OCI-LY1 (cell line): Measurements from ENCODE around the gene LYPD8.

ENCODE experiments used
- H2AFZ ChIP-seq: fragments of 200-600 bp; sonication (generic), shearing (Covaris generic); 2 replicates; pipeline ENCODE4 v1.6.0; 2014; ENCODE audit warnings: antibody characterized with exemption, mild to moderate bottlenecking, low read length
- H3F3A ChIP-seq: fragments of 200-600 bp; sonication (generic), shearing (Covaris generic); 2 replicates; pipeline ENCODE4 v1.6.0; 2014; ENCODE audit warnings: mild to moderate bottlenecking, antibody characterized with exemption, low read length, moderate library complexity; ENCODE audit not compliant: insufficient read depth
- H3K27ac ChIP-seq: fragments of 200-600 bp; sonication (generic); 2 replicates; pipeline ENCODE4 v1.5.1; 2014; ENCODE audit warnings: low read length, mixed run types, mild to moderate bottlenecking, low read depth; ENCODE audit not compliant: poor library complexity, severe bottlenecking
- H3K27me3 ChIP-seq: fragments of 200-600 bp; sonication (generic); 2 replicates; pipeline ENCODE4 v1.6.0; 2014; ENCODE audit warnings: antibody characterized with exemption, mild to moderate bottlenecking, low read length, moderate library complexity; ENCODE audit not compliant: insufficient read depth
- H3K36me3 ChIP-seq: fragments of 200-600 bp; sonication (generic); 2 replicates; pipeline ENCODE4 v1.6.1; 2014; ENCODE audit warnings: mild to moderate bottlenecking, antibody characterized with exemption, low read length, moderate library complexity, mixed read lengths; ENCODE audit not compliant: insufficient read depth
- H3K4me1 ChIP-seq: fragments of 200-600 bp; sonication (generic); 2 replicates; pipeline ENCODE4 v1.5.1; 2014; ENCODE audit warnings: mild to moderate bottlenecking, low read length, moderate library complexity; ENCODE audit not compliant: insufficient read depth, severe bottlenecking
- H3K4me2 ChIP-seq: fragments of 200-600 bp; sonication (generic), shearing (Covaris generic); 2 replicates; pipeline ENCODE4 v1.6.1; 2014; ENCODE audit warnings: low read length
- H3K4me3 ChIP-seq: fragments of 200-600 bp; sonication (generic); 2 replicates; pipeline ENCODE4 v1.5.1; 2014; ENCODE audit warnings: low read length, low read depth, mild to moderate bottlenecking, mixed read lengths; ENCODE audit not compliant: poor library complexity, severe bottlenecking
- H3K79me2 ChIP-seq: fragments of 200-600 bp; shearing (Covaris generic); 2 replicates; pipeline ENCODE4 v1.6.1; 2016; ENCODE audit warnings: mixed run types, low read length, mixed read lengths; ENCODE audit not compliant: insufficient read depth
- H3K9ac ChIP-seq: fragments of 200-600 bp; sonication (generic), shearing (Covaris generic); 2 replicates; pipeline ENCODE4 v1.6.1; 2014; ENCODE audit warnings: mild to moderate bottlenecking, low read length, mixed read lengths
- H3K9me2 ChIP-seq: fragments of 200-600 bp; sonication (generic), shearing (Covaris generic); 2 replicates; pipeline ENCODE4 v1.6.1; 2014; ENCODE audit warnings: low read depth, mild to moderate bottlenecking, low read length, mixed read lengths
- H3K9me3 ChIP-seq: fragments of 200-600 bp; shearing (Covaris generic); 2 replicates; pipeline ENCODE4 v1.6.1; 2014; ENCODE audit warnings: low read length, mixed read lengths
- H4K20me1 ChIP-seq: fragments of 200-600 bp; sonication (generic), shearing (Covaris generic); 2 replicates; pipeline ENCODE4 v1.6.0; 2016; ENCODE audit warnings: mild to moderate bottlenecking, low read length; ENCODE audit not compliant: insufficient read depth
- CTCF ChIP-seq: fragments of 200-600 bp; sonication (generic), shearing (Covaris generic); IDR thresholded peaks from 2 replicates; pipeline ENCODE4 v1.5.1; 2017; ENCODE audit warnings: mild to moderate bottlenecking, antibody characterized with exemption, low read length, moderate library complexity, mixed read lengths
- EZH2 ChIP-seq: fragments of 200-600 bp; sonication (generic), shearing (Covaris generic); IDR thresholded peaks from 2 replicates; pipeline ENCODE4 v1.8.0; 2017; ENCODE audit warnings: borderline replicate concordance, mixed run types, mild to moderate bottlenecking, antibody characterized with exemption, low read length, moderate library complexity, mixed read lengths

Gene LYPD8

GRCh38 chr1:248759644-248760043 is 4.1 kb upstream of the LYPD8 start:
- H3K27ac ChIP-seq, result no peak overlapping the region
- no peaks in the 10 kb centered on the region for H3K36me3 ChIP-seq
- no peak overlapping the region for H3K4me3 ChIP-seq
- no peaks in the 10 kb centered on the region for H4K20me1 ChIP-seq
- no peaks in the 10 kb centered on the region for H3F3A ChIP-seq
- no peaks in the 10 kb centered on the region for H3K27me3 ChIP-seq
- no peak overlapping the region for H3K4me2 ChIP-seq
- no peaks in the 10 kb centered on the region for H3K4me1 ChIP-seq
- no peaks in the 10 kb centered on the region for H3K79me2 ChIP-seq
- H2AFZ ChIP-seq, result no peak overlapping the region
- no peaks in the 10 kb centered on the region for H3K9me3 ChIP-seq
- H3K9ac ChIP-seq, result no peak overlapping the region
- TF ChIP-seq EZH2, result no peak
- no peak for TF ChIP-seq CTCF
- H3K9me2 ChIP-seq, result no peaks in the 10 kb centered on the region

- no peak overlapping the region for H2AFZ ChIP-seq
- H3K4me3 ChIP-seq, result no peak overlapping the region
- H3K36me3 ChIP-seq, result no peaks in the 10 kb centered on the region
- no peaks in the 10 kb centered on the region for H3K79me2 ChIP-seq
- H3K9ac ChIP-seq, result no peak overlapping the region
- H3K27me3 ChIP-seq, result no peaks in the 10 kb centered on the region
- no peak for TF ChIP-seq EZH2
- TF ChIP-seq CTCF, result no peak
- no peaks in the 10 kb centered on the region for H3F3A ChIP-seq
- H4K20me1 ChIP-seq, result no peaks in the 10 kb centered on the region
- H3K27ac ChIP-seq, result no peak overlapping the region
- H3K9me2 ChIP-seq, result no peaks in the 10 kb centered on the region
- no peak overlapping the region for H3K4me2 ChIP-seq
- H3K9me3 ChIP-seq, result no peaks in the 10 kb centered on the region
- no peaks in the 10 kb centered on the region for H3K4me1 ChIP-seq
Observed at GRCh38 chr1:248758352-248758751, 2.8 kb upstream of the LYPD8 start.

DNA sequence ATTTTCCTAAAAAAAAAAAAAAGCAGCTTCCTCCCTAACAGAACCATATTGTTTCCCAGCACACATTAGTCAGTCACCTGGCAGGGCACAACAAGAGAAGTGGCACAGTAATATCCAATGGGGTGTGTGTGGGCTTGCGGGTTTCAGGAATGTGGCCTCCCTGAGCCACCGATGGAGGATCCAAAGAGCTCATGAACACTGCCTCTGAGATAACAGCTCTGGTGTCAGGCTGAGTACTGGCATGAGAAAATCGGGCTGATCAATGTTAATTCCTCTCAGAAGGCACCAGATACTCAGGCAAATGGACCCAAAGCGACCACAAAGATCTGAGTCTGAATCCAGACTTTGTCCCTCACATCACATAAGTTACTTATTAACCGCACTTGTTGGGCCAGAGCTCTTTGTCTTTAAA is 2.2 kb upstream of the LYPD8 start:
- H3F3A ChIP-seq, result no peaks in the 10 kb centered on the region
- no peaks in the 10 kb centered on the region for H3K9me2 ChIP-seq
- H3K4me3 ChIP-seq, result no peak overlapping the region
- H3K9me3 ChIP-seq, result no peaks in the 10 kb centered on the region
- no peaks in the 10 kb centered on the region for H4K20me1 ChIP-seq
- no peak overlapping the region for H3K9ac ChIP-seq
- H3K36me3 ChIP-seq, result no peaks in the 10 kb centered on the region
- H3K4me2 ChIP-seq, result no peak overlapping the region
- H3K4me1 ChIP-seq, result no peaks in the 10 kb centered on the region
- TF ChIP-seq CTCF, result no peak
- TF ChIP-seq EZH2, result no peak
- no peaks in the 10 kb centered on the region for H3K27me3 ChIP-seq
- H3K27ac ChIP-seq, result no peak overlapping the region
- H2AFZ ChIP-seq, result no peak overlapping the region
- H3K79me2 ChIP-seq, result no peaks in the 10 kb centered on the region
